Neural cell (in vitro differentiated cells): ENCODE measurements around the gene BTBD6. TPM values are rescaled to one million over a fixed set of nuclear protein-coding genes. Genes with fewer than 3 reads are reported as not detected.

Experiments used
- H2AFZ ChIP-seq: fragments of 200-600, 300-800 bp; sonication (generic), shearing (Covaris generic); 2 replicates; pipeline ENCODE4 v1.6.0; 2014; ENCODE audit warnings: low read depth, mild to moderate bottlenecking, antibody characterized with exemption, low read length, moderate library complexity
- H3F3A ChIP-seq: fragments of 200-600 bp; shearing (Covaris generic); 2 replicates; pipeline ENCODE4 v1.6.1; 2016; ENCODE audit warnings: mild to moderate bottlenecking, moderate library complexity, mixed read lengths, antibody characterized with exemption, low read length; ENCODE audit not compliant: insufficient read depth, poor library complexity, severe bottlenecking
- H3K27ac ChIP-seq: fragments of 200-600, 300-800 bp; sonication (generic), shearing (Covaris generic); 2 replicates; pipeline ENCODE4 v1.5.1; 2014; ENCODE audit warnings: mild to moderate bottlenecking, low read length, moderate library complexity
- H3K27me3 ChIP-seq: fragments of 300-800, 200-600 bp; sonication (generic), shearing (Covaris generic); 2 replicates; pipeline ENCODE4 v1.6.0; 2014; ENCODE audit warnings: mild to moderate bottlenecking, low read depth, low read length, moderate library complexity; ENCODE audit not compliant: insufficient read depth
- H3K36me3 ChIP-seq: fragments of 300-800, 200-600 bp; sonication (generic), shearing (Covaris generic); 2 replicates; pipeline ENCODE4 v1.5.1; 2014; ENCODE audit warnings: mild to moderate bottlenecking, antibody characterized with exemption, low read length, moderate library complexity; ENCODE audit not compliant: insufficient read depth
- H3K4me2 ChIP-seq: fragments of 300-800, 200-600 bp; sonication (generic), shearing (Covaris generic); 2 replicates; pipeline ENCODE4 v1.6.0; 2014; ENCODE audit warnings: mild to moderate bottlenecking, low read length
- H3K4me3 ChIP-seq: fragments of 300-800, 200-600 bp; sonication (generic), shearing (Covaris generic); 2 replicates; pipeline ENCODE4 v1.5.1; 2014; ENCODE audit warnings: mild to moderate bottlenecking, low read length, moderate library complexity
- H3K79me2 ChIP-seq: fragments of 200-600 bp; shearing (Covaris generic); replicated peaks from 2 replicates; pipeline ENCODE4 v1.6.0; 2014; ENCODE audit warnings: mild to moderate bottlenecking, low read length, moderate library complexity; ENCODE audit not compliant: insufficient read depth
- H3K9ac ChIP-seq: fragments of 300-800, 200-600 bp; sonication (generic), shearing (Covaris generic); 2 replicates; pipeline ENCODE4 v1.6.1; 2016; ENCODE audit warnings: mild to moderate bottlenecking, low read length, mixed read lengths
- H3K9me2 ChIP-seq: fragments of 200-600 bp; shearing (Covaris generic); 2 replicates; pipeline ENCODE4 v1.6.1; 2016; ENCODE audit warnings: mild to moderate bottlenecking, low read length, mixed read lengths; ENCODE audit not compliant: insufficient read depth
- H3K9me3 ChIP-seq: fragments of 200-600, 300-800 bp; sonication (generic), shearing (Covaris generic); 2 replicates; pipeline ENCODE4 v1.6.1; 2016; ENCODE audit warnings: mild to moderate bottlenecking, mixed run types, low read length, moderate library complexity, mixed read lengths
- H4K20me1 ChIP-seq: fragments of 200-600 bp; shearing (Covaris generic); 2 replicates; pipeline ENCODE4 v1.6.1; 2016; ENCODE audit warnings: mild to moderate bottlenecking, mixed run types; ENCODE audit not compliant: insufficient read depth
- EP300 ChIP-seq: fragments of 450-650 bp; conservative IDR thresholded peaks from 2 replicates; pipeline ENCODE4 v1.6.1; 2014; ENCODE audit warnings: antibody characterized with exemption, mild to moderate bottlenecking, moderate library complexity; ENCODE audit not compliant: poor library complexity, severe bottlenecking
- EZH2 ChIP-seq: fragments of 200-600, 300-800 bp; shearing (Covaris generic), sonication (generic); IDR thresholded peaks from 2 replicates; pipeline ENCODE4 v1.6.1; 2014; ENCODE audit warnings: antibody characterized with exemption, low read length, borderline replicate concordance, mild to moderate bottlenecking; ENCODE audit not compliant: insufficient read depth, poor library complexity, severe bottlenecking
- MXI1 ChIP-seq: fragments of 450-650 bp; conservative IDR thresholded peaks from 2 replicates; pipeline ENCODE4 v1.6.1; 2014; ENCODE audit warnings: antibody characterized with exemption, mild to moderate bottlenecking; ENCODE audit not compliant: poor library complexity, severe bottlenecking
- POLR2AphosphoS5 ChIP-seq: IDR thresholded peaks from 2 replicates; pipeline ENCODE4 v1.6.1; 2012
- RAD21 ChIP-seq: fragments of 450-650 bp; conservative IDR thresholded peaks from 2 replicates; pipeline ENCODE4 v1.6.1; 2014; ENCODE audit warnings: antibody characterized with exemption, mild to moderate bottlenecking, moderate library complexity
- SMC3 ChIP-seq: fragments of 450-650 bp; conservative IDR thresholded peaks from 2 replicates; pipeline ENCODE4 v1.6.1; 2014; ENCODE audit warnings: antibody characterized with exemption, mild to moderate bottlenecking, moderate library complexity; ENCODE audit not compliant: poor library complexity
- TAF1 ChIP-seq: IDR thresholded peaks from 2 replicates; pipeline ENCODE4 v1.6.1; 2012; ENCODE audit warnings: low read depth
- polyA plus RNA-seq: library from polyadenylated mRNA; depleted of rRNA; stranded (reverse); fragments of >200 nt; gene quantifications from 2 replicates; pipeline ENCODE4 v1.2.3, GENCODE V29; 2014
- TF ChIP-seq, protein P1 (sequence below): IDR thresholded peaks from 2 replicates; pipeline ENCODE4 v1.6.1; 2012; ENCODE audit warnings: borderline replicate concordance
- TF ChIP-seq, protein P2 (sequence below): fragments of 450-650 bp; IDR thresholded peaks from 2 replicates; pipeline ENCODE4 v1.5.1; 2014; ENCODE audit warnings: antibody characterized with exemption, mild to moderate bottlenecking, moderate library complexity; ENCODE audit not compliant: poor library complexity, severe bottlenecking

Gene BTBD6
- polyA plus RNA-seq, 1 donor from 2014 or later = 94.1 TPM

DNA sequence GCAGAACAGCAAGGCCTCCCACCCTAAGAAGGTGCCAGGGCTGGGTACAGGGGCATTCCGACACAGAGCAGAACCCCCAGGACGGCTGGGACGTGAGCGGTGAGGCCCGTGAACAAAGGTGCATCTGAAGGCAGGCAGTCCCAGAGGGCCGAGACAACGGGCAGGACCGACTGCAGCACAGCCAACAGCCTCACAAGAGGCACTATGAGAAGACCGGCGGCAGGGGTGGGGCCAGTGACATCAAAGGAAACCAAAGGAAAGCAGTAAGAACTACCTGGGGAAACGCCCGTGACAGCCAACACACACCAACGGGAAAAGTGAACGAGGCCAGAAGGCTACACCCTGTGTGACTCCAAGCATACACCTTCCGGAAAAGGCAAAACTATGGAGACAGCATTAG lies 9.1 kb downstream of the BTBD6 start:
- Histone ChIP-seq H3K9me2 (no peaks in the 10 kb centered on the region), H3K9ac (no peak overlapping the region), H3K36me3 (no peaks in the 10 kb centered on the region), H3K4me3 (no peak overlapping the region), H3K9me3 (no peaks in the 10 kb centered on the region), H3K27me3 (no peaks in the 10 kb centered on the region), H4K20me1 (no peaks in the 10 kb centered on the region), H3K79me2 (no peaks in the 10 kb centered on the region), H3K4me2 (no peak overlapping the region), H3K27ac (no peak overlapping the region), H2AFZ (no peak overlapping the region), H3F3A (no peaks in the 10 kb centered on the region)
- no peak for TF ChIP-seq EZH2
- TF ChIP-seq, protein P1, sequence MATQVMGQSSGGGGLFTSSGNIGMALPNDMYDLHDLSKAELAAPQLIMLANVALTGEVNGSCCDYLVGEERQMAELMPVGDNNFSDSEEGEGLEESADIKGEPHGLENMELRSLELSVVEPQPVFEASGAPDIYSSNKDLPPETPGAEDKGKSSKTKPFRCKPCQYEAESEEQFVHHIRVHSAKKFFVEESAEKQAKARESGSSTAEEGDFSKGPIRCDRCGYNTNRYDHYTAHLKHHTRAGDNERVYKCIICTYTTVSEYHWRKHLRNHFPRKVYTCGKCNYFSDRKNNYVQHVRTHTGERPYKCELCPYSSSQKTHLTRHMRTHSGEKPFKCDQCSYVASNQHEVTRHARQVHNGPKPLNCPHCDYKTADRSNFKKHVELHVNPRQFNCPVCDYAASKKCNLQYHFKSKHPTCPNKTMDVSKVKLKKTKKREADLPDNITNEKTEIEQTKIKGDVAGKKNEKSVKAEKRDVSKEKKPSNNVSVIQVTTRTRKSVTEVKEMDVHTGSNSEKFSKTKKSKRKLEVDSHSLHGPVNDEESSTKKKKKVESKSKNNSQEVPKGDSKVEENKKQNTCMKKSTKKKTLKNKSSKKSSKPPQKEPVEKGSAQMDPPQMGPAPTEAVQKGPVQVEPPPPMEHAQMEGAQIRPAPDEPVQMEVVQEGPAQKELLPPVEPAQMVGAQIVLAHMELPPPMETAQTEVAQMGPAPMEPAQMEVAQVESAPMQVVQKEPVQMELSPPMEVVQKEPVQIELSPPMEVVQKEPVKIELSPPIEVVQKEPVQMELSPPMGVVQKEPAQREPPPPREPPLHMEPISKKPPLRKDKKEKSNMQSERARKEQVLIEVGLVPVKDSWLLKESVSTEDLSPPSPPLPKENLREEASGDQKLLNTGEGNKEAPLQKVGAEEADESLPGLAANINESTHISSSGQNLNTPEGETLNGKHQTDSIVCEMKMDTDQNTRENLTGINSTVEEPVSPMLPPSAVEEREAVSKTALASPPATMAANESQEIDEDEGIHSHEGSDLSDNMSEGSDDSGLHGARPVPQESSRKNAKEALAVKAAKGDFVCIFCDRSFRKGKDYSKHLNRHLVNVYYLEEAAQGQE = no peak
- no peak for TF ChIP-seq SMC3
- TF ChIP-seq TAF1 = no peak
- TF ChIP-seq EP300 = no peak
- no peak for TF ChIP-seq POLR2AphosphoS5
- no peak for TF ChIP-seq MXI1
- TF ChIP-seq RAD21 = no peak
- TF ChIP-seq, protein P2, sequence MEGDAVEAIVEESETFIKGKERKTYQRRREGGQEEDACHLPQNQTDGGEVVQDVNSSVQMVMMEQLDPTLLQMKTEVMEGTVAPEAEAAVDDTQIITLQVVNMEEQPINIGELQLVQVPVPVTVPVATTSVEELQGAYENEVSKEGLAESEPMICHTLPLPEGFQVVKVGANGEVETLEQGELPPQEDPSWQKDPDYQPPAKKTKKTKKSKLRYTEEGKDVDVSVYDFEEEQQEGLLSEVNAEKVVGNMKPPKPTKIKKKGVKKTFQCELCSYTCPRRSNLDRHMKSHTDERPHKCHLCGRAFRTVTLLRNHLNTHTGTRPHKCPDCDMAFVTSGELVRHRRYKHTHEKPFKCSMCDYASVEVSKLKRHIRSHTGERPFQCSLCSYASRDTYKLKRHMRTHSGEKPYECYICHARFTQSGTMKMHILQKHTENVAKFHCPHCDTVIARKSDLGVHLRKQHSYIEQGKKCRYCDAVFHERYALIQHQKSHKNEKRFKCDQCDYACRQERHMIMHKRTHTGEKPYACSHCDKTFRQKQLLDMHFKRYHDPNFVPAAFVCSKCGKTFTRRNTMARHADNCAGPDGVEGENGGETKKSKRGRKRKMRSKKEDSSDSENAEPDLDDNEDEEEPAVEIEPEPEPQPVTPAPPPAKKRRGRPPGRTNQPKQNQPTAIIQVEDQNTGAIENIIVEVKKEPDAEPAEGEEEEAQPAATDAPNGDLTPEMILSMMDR = no peak

DNA sequence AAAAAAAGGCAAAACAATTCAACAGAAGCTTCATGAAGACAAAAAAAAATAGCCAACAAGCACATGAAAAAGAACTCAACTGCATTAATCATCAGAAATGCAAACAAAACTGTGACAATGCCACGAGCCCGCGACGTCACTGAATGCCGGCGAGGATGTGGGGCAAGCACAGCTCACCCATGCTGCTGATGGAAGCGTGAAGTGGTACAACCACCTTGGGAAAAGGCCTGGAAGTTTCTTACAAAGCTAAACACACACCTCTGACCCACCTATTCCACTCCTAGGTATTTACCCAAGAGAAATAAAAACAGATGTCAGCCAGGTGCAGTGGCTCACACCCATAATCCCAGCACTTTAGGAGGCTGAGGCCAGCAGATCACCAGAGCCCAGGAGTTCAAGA lies 10.5 kb downstream of the BTBD6 start:
- Histone ChIP-seq H3K4me3 (no peak overlapping the region), H3K79me2 (no peaks in the 10 kb centered on the region), H3K9me3 (no peaks in the 10 kb centered on the region), H3K9ac (no peak overlapping the region), H3K9me2 (no peaks in the 10 kb centered on the region), H4K20me1 (no peaks in the 10 kb centered on the region), H2AFZ (no peak overlapping the region), H3K27ac (no peak overlapping the region), H3K36me3 (no peaks in the 10 kb centered on the region), H3K27me3 (no peaks in the 10 kb centered on the region), H3K4me2 (no peak overlapping the region), H3F3A (no peaks in the 10 kb centered on the region)
- TF ChIP-seq EP300 (no peak), TAF1 (no peak)
- TF ChIP-seq, protein P1 = no peak
